AG08396 (cell line): ENCODE measurements around the gene LMF2.
A peak's percentile ranks its signal among the peaks of the same experiment; 100 is the strongest.
"Not testable (repeated sequence)": the region's sequence is repeated elsewhere in the genome, so short reads cannot be mapped to it uniquely, and the experiment has no call there.

Experiments used
- DNase-seq: peaks from one replicate; pipeline ENCODE4 v3.0.0; 2012; ENCODE audit warnings: low spot score, mixed read lengths

The LMF2 gene

DNA sequence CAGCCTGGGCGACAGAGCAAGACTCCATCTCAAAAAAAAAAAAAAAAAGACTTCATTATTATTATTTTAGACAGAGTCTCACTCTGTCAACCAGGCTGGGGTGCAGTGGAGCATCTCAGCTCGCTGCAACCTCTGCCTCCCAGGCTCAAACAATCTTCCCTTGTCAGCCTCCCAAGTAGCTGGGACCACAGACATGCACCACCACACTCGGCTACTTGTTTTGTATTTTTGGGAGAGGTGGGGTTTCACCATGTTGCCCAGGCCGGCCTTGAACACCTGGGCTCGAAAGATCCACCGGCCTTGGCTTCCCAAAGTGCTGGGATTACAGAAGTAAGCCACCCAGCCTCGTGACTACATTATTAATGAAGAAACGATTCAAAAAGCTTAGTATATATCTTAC is 27.6 kb upstream of the LMF2 start:
- DNase-seq, result no peak

DNA sequence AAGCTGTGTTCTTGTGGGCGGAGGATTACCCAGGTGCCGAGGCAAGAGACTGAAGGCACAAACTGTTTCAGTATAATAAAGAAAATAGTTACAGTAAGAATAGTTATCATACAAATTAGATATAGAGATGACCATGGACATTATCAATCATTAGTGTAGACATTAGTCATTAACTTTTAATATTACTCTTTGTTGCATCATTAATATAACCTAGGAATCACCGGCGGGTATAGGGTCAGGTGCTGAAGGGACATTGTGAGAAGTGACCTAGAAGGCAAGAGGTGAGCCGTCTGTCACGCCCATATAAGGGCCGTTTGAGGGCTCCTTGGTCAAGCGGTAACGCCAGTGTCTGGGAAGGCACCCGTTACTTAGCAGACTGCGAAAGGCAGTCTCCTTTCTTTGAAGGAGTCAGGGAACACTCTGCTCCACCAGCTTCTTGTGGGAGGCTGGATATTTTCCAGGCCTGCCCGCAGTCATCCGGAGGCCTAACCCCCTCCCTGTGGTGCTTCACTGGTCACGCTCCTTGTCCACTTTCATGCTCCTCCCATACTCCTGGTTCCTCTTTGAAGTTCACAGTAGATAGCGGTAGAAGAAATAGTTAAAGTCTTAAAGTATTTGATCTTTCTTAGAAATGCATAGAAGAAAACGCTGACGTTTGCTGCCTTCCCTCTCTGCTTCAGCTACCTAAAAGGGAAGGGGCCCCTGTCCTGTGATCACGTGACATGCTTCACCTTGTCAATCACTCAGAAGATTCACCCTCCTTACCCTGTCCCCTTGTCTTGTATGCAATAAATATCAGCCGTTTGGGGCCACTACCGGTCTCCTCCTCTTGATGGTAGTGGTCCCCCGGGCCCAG is 26.6 kb upstream of the LMF2 start:
- not testable (repeated sequence) for DNase-seq

GRCh38 chr22:50532824-50533796 is 25.6 kb upstream of the LMF2 start:
- no peak for DNase-seq

DNA sequence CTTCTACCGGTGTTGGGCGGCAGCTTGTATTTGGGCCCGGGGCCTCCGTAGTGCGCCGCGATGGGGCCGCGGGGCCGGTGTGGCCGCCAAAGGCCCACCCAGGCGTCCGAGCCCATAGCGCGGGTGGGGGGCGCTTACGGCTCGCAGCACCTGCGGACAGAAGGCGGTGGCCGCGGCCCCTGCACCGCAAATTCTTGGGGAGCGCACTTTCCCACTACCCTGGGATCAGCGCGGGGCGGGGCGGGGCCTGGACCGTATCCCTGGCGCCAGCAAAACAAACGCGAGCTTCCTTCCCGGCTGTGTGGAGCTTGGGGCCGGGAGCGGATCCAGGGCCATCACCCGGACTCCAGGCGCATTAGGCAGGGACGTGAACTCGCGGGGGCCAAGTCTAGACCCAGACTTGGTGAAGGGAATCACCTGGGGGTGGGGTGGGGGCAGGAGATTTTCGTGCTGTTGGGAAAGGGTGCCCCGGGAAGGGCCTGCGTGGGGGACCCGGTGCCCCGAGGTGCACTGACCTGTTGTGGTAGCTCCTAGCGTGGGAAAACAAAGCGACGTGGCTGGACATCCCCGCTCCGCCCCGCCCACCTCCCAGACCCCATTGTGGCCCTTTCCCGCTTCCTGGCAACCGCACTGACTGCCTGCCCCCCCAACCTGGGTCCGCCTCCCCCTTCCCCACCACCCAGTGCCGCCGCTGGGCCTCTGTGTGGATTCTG is 24.6 kb upstream of the LMF2 start:
- peak; percentile 85 for DNase-seq

DNA sequence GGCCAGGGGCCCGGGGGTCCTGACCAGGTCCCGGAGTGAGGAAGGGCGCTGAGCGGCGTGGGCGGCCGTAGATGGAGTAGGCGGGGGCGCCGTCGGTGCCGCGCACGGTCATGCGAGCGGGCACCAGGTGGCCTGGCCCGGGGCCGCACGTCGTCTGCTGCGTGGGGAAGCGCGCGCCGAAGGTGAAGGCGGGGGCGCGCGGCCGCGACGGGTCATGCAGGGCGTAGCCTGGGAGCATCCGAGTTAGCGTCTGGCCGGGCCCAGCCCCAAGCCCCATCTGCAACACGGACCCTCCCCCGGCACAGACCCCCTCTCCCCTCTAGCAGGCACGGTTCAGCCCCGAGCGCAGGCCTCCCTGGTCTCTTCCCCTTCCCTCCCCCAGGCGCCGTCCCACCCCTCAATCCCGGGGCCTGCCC is 24.1 kb upstream of the LMF2 start:
- DNase-seq, result no peak

GRCh38 chr22:50530877-50531545 is 23.5 kb upstream of the LMF2 start:
- DNase-seq, result peak; percentile 81

DNA sequence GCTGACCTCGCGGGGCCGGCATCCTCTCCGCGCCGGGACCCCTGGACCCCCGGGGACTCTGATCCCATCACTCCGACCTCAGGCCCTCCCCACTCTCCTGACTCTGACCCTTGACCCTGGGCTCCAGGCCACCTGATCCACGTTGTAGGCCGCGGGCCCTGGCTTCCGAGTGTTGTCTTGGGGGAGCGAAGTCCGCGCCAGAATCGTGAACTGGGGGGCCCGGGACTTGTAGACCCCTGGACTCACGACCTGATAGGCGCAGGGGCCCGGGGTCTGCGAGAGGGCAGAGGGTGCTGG is 23.0 kb upstream of the LMF2 start:
- no peak for DNase-seq

- peak; percentile 77 for DNase-seq
Observed at GRCh38 chr22:50529897-50530579, 22.5 kb upstream of the LMF2 start, which contains the start of gene TYMP. Gene TYMP, minus strand, starts transcription at chr22:50530012. Its CDS starts 303 bp downstream, at chr22:50529709.

GRCh38 chr22:50529416-50529896 is 22.0 kb upstream of the LMF2 start:
- DNase-seq, result no peak

DNA sequence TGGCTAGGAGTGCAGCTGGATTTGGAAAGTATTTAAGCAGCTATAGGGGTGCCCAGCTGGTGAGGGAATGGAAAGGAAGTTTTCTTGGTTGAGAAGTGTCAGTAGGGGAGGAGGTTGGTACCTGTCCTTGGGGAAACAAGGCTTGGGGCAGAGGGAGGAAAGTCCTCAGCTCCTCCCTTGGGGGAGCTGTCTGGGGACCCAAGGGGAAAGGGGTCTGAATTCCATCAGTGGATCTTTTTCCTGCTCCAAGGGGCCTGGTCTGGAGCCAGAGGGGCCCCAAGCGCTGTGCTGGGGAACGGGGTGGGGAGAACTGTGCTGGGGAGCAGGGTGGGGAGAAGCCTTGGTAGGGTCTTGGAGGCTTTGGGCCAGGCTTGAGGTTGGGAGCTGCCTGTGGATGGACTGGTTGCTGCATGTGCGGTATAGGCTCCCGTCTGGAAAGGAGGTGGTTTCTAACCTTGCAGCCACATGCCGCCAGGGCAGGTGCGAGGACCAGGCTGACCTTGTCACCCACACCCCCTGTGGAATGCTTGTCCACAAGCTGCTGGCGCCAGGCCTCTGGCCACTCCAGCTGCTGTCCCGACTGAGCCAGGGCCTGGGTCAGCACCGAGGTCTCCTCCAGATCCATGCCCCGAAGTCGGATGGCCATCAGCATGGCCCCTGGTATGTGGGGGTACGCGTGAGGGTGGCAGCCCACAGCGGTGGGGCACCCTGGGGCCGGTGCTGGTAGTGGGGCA is 21.3 kb upstream of the LMF2 start:
- no peak for DNase-seq

GRCh38 chr22:50527921-50528681 is 20.6 kb upstream of the LMF2 start:
- no peak for DNase-seq

GRCh38 chr22:50526834-50527801 is 19.6 kb upstream of the LMF2 start:
- DNase-seq, result no peak

DNA sequence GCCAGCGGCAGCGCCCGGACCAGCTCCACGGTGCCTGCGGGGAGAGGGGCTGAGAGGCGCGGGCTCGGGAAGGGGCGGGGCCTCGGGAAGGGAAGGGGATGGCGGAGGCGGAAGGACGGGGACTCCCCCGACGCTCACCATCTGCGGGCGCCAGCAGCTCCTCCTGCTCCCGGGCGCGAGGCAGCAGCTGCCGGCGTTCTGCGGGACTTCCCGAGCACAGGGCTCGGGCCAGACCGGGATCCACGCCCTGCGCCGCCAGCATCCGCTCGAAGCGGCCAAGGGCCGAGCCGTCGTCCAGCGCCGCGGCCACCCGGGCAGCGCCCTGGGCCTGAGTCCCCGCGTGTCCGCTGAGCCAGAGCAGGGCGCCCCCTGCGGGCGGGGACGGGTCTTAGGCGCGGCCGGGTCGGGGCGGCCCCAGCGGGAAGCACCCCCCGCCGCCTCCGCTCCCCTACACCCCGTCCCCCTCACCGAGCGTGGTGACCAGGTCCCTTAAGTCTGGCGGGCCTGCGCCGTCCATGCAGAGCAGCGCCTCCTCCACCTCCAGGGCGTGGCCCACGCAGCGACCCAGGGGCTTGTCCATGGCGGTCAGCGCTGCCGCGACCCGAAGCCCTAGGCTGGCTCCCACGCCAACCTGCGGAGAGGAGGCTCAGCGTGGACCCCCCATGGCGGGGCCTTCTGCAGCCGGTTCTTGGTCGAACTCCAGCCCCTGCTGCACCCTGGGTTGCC is 18.8 kb upstream of the LMF2 start:
- peak; percentile 83 for DNase-seq

DNA sequence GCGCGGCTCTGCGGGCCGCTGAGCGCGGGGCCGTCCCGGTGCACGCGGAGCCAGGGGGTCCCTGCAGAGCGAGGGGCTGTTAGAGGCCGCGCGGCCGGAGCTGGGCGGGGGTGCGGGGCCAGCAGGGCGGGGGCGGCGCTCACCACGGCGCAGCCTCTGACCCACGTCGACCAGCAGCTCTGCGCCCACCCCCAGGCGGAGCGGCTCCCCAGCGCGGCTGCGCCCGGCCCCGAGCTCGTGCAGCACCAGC is 18.3 kb upstream of the LMF2 start:
- DNase-seq, result no peak

GRCh38 chr22:50525104-50525857 is 17.8 kb upstream of the LMF2 start, which contains the start of gene SCO2:
Gene SCO2, minus strand, starts transcription at chr22:50525598. Its CDS starts 1,187 bp downstream, at chr22:50524411.
- DNase-seq, result peak; percentile 100

DNA sequence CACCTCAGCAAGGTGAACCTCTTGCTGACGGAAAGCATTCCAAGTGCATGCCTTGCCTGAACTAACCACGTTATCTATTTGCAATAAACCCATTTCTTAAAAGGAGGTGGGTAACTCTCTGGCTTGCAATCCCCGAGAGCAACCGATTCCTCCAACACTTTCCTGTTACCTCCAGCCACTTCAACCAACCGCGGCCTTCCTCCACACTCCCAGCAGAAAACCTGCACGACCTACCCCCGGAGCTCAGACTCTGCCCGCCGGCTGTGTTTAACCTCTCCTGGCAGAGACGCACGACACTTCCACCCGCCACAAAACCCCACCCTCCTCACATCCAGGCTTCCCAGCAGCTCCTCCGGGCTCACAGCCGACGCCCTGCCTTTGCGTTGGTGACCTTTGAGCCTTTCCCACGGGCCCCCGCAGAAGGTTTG is 17.2 kb upstream of the LMF2 start:
- no peak for DNase-seq
